Activated CD8-positive, alpha-beta memory T cell treated with anti-CD3 and anti-CD28 coated beads, Interleukin-2, amount 50 U/mL, for 24 hours (primary cell): ENCODE data around the gene OTOL1.
"Not testable (repeated sequence)": the region's sequence is repeated elsewhere in the genome, so short reads cannot be mapped to it uniquely, and the experiment has no call there.

Source experiments
- DNase-seq: peaks from one replicate; pipeline ENCODE4 v3.0.0-alpha.2; 2020; ENCODE audit errors: extremely low read depth

The OTOL1 gene

DNA sequence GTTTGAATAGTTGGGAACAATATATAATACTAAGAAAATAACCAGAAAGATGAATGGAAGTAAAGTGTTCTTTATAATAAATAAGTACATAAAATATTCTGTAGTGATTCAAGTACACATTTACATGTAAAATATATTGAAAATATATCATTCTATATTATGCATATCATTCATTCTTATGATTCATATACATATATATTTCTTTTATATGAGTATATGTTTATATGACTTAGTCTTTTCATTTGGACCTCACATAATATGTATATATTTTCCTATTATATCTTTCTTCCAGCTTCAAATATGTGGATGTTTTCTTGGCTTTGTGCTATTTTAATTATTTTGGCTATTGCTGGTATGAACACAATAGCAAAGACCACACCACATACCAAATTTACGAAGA, at the start of gene OTOL1:
Gene OTOL1, plus strand, starts transcription at position 301 of the 400 bp plus-strand sequence. Its CDS starts 0 bp downstream, at position 301.
- no peak for DNase-seq

- DNase-seq = no peak
Observed at GRCh38 chr3:161449785-161450184, 46.8 kb upstream of the OTOL1 start.

- no peak for DNase-seq
Observed at GRCh38 chr3:161452179-161452578, 44.4 kb upstream of the OTOL1 start.

GRCh38 chr3:161454615-161455014, 42.0 kb upstream of the OTOL1 start:
- DNase-seq = no peak

DNA sequence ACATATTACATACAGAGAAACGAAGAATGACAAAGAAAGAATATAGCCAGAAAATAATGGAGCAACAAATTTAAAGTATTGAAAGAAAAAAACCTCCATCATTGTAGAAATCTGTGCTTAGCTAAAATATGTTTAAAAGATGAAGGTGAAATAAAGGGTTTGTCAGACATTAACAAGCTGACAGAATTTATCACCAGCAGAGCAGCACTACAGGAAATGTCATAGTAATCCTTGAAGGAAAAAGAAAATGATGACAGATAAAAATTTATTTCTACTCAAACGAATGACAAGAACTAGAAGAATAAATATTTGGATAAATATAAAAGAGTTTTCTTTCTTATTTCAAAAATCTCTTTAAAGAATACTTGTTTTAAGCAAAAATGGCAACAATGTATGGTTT, 40.6 kb upstream of the OTOL1 start:
- DNase-seq = no peak

DNA sequence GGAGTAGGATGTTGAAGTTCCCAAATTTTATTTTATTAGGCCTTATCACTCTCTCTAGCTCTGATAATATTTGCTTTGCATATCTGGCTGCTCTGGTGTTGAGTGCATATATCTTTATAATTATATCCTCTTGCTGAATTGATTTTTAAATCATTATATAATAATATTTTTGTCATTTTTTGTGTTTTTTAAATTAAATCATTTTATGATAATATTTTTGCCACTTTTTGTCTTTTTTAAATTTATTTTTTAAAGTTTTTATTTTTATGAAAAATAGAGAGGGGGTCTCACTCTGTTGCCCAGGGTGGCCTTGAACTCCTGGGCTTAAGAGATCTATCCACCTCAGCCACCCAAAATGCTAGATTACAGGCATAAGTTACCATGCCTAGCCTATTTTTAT, 34.5 kb upstream of the OTOL1 start:
- DNase-seq = no peak

DNA sequence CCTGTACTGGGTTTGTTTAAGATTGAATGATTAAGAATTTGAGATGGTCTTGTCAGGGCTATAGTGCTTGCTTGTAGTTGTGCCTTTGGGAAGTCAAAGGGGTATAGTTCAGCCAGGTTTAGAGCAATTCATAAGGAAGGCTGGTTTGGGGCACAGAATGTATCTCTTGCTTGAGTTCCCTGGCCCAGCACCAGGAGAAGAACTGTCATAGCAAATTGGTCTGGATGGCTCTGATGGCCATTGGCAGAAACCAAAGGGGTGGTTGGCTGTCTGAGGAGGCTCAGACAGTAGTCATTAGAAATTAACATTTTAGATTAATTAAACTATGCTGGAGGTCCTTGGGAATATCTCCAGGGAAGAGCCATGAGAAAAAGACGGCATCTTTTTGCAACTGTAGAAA, 25.4 kb upstream of the OTOL1 start:
- no peak for DNase-seq

GRCh38 chr3:161474139-161474538, 22.5 kb upstream of the OTOL1 start:
- no peak for DNase-seq

GRCh38 chr3:161474741-161475140, 21.9 kb upstream of the OTOL1 start:
- no peak for DNase-seq

GRCh38 chr3:161475206-161475605, 21.4 kb upstream of the OTOL1 start:
- DNase-seq = no peak

- DNase-seq = no peak
Observed at GRCh38 chr3:161475905-161476304, 20.7 kb upstream of the OTOL1 start.

DNA sequence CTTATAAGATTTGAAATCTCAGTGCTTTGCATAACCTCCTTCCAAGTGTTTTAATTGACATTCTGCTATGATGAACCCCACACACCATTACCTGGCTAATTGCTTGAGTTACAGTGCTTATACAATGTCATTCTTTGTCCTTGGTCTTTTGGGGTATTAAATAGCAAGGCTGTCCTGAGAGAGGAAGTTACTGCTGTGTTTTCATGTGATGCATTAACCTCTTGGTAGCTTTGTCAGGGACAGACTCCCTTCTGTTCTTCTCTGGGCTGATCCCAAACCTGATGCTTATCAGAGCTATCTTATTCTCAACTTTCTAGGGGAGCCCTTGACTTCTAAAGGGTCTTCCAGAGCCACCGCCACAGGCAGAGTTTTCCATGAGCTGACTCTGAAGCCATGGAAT, 12.4 kb upstream of the OTOL1 start:
- no peak for DNase-seq

GRCh38 chr3:161488284-161488683, 8.3 kb upstream of the OTOL1 start:
- DNase-seq = not testable (repeated sequence)

- DNase-seq = no peak
Observed at GRCh38 chr3:161489395-161489794, 7.2 kb upstream of the OTOL1 start.

DNA sequence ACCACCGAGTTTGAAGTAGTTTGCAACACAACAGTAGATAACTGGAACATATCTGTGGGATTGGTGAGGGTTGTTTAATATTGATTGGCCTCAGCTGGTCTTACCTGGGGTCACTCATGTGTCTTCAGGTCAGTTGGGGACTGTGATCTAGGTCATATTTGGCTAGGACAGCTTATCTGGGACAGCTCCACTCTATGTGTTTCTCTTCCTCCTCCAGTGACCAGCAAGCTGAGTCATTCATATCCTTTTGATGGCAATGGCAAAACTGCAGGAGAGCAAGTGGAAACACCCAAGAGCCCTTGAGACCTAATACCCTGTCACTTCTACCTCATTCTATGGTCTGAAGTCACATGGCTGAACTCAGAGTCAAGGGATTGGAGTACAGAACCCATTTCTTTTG, 5.8 kb upstream of the OTOL1 start:
- DNase-seq = not testable (repeated sequence)

- DNase-seq = no peak
Observed at GRCh38 chr3:161498259-161498921, 1.8 kb downstream of the OTOL1 start.

DNA sequence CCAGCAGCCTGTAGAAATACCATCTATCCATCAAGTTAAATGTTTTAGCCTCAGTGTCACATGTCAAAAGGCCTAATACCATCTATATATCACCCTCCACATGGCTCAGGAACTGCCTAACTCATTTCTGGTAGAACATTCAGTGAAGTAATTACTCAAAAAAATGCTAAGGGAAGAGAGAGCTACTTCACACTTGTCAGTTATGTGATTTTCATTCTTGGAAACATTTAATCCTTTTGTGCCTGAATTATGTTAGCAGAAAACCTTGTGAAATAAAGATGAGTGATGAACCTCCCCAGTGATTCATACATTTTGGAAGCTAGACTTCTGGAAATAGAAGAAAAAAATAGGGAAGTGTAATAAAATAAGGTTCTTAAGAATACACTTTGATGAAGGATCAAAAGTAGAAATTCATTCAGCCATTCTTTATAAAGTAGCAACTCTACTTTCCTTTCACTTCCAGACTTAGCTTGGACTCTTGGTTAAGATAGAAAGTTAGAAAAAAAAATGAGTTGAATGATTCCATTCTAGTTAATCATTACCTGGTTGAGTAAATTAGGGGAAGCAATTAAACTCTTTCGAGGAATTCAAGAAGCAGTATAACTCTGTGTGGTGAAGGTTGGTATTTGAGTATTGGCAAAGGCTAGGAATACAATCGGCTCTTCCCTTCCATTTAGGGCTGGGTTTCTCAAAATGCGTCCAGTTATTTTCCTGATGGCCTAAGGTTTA, 3.6 kb downstream of the OTOL1 start:
- DNase-seq = no peak

DNA sequence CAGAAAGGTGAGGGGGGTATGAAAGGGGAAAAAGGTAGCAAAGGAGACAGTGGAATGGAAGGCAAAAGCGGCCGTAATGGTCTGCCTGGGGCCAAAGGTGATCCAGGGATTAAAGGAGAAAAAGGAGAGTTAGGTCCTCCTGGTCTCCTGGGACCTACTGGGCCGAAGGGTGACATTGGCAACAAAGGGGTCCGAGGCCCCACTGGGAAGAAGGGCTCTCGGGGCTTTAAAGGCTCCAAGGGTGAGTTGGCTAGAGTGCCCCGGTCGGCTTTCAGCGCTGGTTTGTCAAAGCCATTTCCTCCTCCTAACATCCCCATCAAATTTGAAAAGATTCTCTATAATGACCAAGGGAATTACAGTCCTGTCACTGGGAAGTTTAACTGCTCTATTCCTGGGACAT, 6.7 kb downstream of the OTOL1 start:
- DNase-seq = no peak

DNA sequence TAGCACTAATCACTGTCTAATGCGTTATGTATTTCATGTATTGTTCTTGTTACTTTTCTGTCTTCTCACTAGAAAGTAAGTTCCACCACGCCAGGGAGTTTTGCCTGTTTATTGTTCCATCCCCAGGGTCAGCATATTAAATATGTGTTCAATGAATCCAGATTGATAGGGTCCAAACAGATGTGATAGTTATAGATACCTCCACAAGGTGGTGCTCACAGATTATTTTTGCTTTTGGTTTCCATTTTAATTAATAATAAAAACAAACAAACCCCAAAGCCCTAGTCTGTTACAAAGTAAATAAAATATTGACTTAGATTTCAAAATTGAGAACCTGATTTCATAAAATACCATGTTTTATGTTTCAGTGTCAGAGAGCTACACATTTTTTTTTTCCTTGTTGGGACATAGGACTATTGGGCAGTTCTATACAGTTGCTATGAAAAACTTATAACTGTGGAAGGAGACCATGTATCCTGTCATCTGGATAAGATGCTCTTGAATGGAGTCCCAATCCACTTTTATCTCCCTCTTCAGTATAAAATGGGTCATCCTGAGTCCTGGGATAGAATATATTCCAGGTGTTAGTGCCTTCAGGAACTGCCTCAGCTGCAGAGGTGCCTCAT, 12.4 kb downstream of the OTOL1 start:
- no peak for DNase-seq

GRCh38 chr3:161510510-161511260, 14.1 kb downstream of the OTOL1 start:
- no peak for DNase-seq

DNA sequence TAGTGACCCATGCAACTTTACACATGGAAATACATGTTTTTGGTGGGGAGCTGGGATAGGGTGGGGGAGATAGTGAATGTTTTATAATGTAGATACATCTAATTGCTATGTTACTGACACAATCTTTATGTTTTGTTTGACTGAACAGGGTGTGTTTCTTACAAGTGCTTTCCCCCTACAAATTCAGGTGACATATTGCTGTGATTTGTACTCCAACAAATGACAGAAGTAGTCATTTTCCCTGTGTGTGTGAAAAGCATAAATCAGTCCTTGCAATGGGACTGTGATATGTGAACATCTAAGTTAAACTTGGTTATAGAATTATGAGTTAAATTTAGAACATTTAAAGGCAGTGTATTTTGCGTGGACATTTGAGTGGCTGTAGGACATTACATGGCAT, 27.3 kb downstream of the OTOL1 start:
- DNase-seq = no peak

DNA sequence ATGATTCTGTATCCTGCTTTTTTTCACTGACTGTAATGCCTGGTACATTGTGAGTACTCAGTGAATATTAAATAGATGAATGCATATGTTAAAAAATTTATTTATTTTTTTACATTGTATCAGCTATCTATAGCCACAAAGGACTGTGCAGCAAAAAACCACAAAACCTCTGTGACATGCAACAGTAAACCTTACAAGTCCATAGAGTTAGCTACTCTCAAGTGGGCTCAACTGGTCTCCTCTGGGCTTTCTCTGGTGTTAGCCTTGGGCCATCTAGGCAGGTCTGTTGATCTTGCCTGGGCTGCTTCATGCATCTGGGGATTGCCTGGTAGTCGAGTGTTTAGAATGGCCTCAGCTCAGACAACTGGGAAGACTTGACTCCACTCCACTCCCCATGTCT, 35.3 kb downstream of the OTOL1 start:
- DNase-seq = no peak
